GM21381 (cell line): Measurements from ENCODE around the gene PISD.
"Not testable (repeated sequence)": the region's sequence is repeated elsewhere in the genome, so short reads cannot be mapped to it uniquely, and the experiment has no call there.

Experiments used
- ATAC-seq: cut with Tn5 transposase; IDR thresholded peaks from one replicate; pipeline ENCODE4 v1.9.1; 2021; ENCODE audit warnings: mild to moderate bottlenecking, moderate library complexity; ENCODE audit not compliant: unreplicated experiment

Gene PISD

DNA sequence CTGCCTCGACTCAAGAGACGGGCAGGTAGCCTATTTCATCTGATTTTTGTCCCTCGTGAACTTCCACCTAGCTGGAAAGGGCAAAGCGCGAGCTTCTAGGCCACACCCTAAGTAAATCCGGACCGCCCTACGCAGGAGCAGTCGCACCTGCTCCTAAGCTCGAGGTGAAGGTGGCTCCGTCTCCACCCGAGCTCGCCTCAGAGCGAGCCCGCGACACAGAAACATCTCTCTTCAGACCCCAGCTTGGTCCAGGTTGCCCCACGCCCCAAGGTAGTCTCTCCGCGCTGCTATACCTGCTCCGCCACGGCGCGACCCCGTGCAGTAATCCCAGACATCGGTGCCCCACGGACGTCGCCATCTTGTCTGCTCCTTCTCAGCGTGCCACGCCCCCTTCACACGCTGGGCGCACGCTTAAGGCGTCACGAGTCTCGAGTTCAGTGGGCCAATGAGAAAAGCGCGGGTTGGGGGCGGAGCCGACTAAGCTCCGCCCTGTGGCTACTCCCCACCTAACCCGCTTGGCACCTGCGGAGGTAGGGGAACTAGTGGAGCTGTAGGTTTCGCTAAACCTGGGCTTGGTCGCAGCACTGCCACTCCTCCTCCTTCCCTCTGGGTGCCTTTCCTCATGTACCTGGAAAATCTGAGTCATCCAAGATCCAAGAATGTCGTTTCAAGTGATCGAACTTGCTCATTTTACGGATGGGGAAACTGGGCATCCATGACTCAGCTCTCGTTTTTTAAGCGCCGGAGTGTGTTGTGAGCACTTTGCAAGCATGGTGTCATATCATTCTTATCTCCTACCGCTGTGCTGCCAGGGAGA is at the start of gene PISD:
PISD (minus strand) TSS at position 365 of the 817 bp plus-strand sequence; CDS start at position 358, 7 bp downstream.
- ATAC-seq = peak; percentile 80

DNA sequence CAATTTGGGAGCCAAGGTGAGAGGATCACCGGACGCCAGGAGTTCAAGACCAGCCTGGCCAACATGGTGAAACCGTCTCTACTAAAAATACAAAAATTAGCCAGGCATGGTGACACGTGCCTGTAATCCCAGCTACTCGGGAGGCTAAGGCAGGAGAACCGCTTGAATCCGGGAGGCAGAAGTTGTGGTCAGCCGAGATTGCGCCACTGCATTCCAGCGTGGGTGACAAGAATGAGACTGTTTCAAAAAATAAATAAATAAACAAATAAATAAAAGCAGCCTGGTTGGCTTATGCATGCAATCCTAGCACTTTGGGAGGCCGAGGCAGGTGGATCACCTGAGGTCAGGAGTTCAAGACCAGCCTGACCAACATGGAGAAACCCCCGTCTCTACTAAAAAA is 49.2 kb upstream of the PISD start:
- not testable (repeated sequence) for ATAC-seq

DNA sequence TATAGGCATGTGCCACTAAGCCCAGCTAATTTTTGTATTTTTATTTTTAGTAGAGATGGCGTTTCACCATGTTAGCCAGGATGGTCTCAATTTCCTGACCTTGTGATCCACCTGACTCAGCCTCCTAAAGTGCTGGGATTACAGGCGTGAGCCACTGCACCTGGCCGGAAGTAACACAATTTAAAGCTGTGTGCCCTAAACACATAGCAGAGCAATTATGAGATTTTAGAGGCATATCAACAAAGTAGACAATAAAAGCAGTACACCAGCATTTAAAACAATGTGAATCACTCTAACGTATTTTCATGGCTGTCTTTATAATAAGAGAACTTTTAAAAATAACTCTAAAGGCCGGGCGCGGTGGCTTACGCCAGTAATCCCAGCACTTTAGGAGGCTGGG is 45.5 kb upstream of the PISD start:
- ATAC-seq = no peak

DNA sequence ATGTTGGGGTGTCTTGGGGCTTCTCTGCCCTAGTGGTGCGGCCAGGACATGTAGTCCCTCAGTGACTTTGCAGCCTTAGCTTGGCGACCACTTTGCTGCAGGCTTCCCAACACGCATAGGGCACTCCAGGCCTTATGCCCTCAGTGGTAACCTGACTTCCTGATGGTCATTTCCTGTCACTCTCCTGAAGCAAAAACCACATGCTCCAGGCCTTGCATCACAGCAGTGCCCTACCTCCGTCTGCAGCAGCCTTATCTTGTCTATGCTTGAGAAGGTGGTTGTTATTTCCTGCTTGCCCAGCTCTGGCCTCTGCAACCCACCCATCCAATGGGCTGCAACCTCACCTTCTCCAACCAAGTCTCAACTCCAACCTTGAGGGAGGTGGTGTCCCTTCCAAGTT is 33.4 kb upstream of the PISD start:
- no peak for ATAC-seq

DNA sequence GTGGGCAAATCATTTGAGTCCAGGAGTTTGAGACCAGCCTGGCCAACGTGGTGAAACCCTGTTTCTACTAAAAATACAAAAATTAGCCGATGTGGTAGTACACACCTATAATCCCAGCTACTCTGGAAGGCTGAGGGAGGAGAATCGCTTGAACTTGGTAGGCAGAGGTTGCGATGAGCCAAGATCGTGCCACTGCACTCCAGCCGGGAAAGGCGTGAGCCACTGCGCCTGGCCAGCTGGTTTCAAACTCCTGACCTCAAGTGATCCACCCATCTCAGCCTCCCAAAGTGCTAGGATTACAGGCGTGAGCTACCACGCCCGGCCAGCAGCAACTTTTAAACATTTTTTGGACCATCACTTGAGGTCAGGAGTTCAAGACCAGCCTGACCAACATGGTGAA is 32.0 kb upstream of the PISD start:
- not testable (repeated sequence) for ATAC-seq

DNA sequence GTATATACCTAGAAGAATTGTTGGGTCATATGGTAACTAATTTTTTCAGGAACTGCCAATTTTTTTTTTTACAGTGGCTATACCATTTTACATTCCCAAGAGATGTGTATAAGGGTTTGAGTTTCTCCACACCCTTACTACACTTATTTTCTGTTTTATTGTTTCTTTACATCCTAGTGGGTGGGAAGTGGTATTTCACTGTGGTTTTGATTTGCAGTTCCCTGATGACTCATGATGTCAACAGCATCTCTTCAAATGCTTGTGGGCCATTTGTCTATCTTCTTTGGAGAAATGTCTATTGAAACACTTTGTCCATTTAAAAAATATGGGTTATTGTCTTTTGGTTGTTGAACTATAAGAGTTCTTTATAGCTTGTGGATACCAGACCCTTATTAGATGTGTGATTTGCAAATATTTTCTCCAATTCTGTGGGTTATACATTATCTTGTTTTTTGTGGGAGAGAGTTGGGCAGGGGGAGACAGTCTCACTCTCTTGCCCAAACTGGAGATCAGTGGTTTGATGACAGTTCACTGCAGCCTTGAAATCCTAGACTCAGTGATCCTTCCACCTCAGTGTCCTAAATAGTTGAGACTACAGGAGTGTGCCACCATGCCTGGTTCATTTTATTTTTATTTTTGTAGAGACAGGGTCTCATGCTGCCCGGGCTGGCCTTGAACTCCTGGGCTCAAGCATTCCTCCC is 30.3 kb upstream of the PISD start:
- no peak for ATAC-seq

DNA sequence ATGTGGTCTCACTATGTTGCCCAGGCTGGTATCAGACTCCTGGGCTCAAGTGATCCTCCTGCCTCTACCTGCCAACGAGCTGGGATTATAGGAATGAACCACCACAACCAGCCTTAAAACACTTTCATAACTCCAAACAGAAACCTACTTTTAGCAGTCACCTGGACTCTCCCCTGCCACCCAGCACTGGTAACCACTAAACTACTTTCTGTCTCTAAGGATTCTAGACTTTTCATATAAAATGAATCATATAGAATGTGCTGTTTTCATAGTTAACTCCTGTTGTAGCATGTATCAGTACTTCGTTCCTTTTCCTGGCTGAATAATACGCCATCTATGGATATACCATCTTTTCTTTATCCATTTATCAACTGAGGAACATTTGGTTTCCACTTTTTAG is 29.4 kb upstream of the PISD start:
- ATAC-seq = no peak

DNA sequence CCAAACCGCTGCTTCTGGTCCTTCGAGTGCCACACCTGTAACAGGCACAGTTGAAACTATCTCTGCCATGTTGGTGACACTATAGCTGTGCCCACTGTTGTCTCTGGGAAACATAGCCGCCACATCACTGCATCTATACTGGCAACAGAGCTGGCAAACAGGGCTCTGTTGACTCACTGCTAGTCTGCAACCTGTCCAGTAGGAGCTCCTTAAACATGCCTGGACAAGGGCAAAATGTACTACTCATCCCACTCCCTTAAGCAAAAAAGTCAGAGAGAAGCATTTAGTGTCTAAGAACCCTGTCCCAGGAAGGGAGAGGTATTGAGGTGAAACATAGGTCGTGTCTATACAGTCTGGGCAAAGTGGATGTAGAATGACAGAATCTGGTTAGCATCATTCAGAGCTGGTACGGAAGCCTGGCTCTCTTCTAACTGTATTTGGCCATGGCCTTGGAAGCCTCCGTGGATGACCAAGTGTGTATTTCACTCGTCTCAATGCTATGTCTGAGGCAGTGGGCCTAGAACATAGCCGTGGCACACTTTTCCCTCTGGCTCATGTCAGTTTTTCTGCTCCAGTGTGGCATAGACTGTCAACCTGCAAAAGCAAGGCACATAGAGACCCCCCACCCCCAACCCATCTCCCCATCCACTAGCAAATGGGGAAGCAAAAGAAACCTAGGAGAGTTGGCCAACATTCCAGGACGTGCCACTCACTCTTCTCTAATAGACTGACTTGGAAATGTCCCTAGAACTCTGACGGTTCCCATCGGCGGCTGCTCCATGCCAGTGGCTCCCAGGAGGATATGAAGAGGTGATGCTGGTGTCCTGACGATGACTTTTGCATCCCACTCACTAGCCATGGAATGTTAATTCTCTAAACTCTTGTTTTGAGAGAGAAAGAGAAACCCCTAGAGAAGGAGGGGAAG is 21.4 kb upstream of the PISD start:
- no peak for ATAC-seq

DNA sequence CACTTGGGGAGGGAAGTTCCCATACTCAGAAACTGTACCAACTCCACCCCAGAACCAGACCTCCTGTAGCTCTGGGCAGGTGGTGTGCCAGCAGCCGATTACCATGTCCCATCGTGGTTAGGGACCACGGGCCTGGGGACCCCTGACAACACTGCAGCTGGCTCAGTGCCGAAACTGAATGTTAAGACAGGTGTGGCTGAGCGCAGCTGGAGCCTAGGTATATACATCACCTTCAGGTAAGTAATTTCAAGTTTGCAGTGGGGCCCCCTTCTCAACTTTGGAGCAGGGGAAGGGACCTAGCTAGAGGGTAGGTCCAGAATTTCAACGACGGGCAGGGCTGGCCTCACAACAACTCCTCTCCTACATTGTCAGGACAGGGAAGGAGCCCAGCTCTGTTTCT is 20.7 kb upstream of the PISD start:
- no peak for ATAC-seq

DNA sequence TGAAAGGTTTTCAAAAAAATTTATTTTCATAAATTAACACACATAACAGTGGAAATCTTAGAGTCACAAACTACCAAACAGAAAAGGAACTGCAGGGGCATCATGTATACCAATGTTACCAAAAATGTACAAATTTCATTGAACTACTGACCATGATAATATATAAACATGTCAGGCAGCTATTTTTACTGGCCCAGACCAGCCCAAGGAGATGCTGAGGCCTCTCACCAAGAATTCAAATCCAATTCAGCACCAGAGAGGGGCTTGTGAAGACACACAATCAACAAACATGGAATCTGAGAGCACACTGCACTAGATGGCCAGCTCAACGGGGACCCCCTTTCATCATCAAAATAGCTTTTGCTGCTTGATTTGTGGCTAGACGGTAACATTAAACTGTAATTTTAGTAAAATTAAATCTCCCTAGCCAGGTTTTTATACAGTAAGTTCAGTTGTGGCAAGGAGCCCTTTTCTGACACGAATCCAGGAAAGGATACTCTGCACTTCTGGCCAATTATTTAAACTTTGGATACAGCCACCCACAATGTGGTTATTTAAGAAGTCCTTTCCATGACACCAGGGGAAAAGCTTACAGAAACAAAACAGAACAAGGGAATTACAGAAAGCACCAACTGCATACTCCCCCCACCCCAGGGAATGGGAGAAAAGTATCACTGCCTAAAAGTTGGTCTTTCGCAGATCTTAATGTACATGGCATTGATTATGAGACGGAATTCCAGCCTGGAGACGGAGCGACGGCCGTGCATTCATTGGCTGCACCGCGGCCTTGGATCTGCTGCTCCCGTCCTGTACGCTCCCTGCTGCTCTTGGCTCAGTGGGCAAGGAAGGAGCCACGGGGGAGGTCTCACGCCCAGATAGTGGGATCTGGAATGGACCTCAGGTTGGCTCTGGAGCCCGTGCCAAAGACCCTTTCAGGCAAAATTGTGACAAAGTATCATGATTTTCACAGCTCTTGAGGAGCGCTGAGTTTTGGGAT is 19.6 kb upstream of the PISD start:
- no peak for ATAC-seq

DNA sequence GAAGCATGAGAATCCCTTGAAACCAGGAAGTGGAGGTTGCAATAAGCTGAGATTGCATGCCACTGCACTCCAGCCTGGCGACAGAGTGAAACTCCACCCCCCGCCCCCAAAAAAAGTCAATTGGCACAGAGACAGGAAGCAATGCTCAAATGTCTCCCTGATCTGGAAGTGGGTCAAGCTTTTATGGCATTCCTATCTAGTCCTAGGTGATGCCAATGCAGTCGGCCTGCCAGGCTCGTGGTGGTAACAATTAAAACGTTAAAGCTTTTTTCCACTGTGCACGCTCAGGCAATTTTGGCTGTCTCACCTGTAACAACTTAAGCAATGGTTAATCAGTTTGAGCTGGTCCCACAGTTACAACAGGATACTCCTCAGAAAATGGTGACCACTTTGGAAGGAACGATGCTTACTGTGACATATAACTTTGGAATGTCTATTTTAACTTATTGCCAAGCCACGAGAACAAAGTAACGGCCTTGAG is 18.9 kb upstream of the PISD start:
- no peak for ATAC-seq

DNA sequence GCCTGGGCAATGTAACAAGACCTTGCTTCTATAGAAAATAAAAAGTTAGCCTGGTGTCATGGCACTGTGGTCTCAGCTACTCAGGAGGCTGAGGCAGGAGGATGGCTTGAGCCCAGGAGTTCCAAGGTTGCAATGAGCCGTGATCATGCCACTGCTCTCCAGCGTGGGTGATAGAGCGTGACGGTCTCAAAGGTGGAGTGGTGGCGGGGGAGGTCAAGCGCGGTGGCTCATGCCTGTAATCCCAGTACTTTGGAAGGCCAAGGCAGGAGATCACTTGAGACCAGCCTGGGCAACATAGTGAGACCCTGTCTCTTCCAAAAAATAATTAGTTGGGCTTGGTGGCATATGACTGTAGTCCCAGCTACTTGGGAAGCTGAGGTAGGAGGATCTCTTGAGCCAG is 16.7 kb upstream of the PISD start:
- ATAC-seq = no peak

DNA sequence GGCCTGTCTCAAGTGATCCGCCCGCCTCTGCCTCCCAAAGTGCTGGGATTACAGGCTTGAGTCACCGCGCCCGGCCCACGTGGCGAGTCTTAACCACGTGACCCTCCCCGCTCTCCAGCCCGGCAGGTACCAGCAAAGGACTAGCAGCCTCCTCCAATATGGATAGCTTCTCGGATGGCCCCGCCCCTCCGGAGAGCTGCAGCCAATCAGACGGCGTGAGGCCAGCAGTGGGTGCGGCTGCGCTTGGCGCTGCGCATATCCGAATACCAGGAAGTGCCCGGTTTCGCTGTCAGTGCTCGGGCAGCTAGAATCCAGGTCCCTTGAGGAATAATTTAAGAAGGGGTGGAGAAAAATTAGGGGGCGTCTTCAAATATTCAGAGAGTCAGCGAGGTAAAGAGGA is 14.7 kb upstream of the PISD start:
- ATAC-seq = peak; percentile 97

DNA sequence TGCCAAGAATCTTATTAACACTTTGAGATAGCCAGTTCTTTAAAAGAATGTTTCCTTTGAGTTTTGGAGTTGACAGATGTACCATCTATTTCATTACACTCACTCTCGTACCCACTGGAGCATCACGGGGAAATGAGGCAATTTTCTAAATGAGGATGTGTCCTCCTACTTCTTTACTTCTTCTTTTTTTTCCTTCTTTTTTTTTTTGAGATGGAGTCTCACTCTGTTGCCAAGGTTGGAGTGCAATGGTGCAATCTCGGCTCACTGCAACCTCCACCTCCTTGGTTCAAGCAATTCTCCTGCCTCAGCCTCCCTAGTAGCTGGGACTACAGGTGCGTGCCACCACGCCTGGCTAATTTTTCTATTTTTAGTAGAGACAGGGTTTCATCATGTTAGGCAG is 12.2 kb upstream of the PISD start:
- not testable (repeated sequence) for ATAC-seq

DNA sequence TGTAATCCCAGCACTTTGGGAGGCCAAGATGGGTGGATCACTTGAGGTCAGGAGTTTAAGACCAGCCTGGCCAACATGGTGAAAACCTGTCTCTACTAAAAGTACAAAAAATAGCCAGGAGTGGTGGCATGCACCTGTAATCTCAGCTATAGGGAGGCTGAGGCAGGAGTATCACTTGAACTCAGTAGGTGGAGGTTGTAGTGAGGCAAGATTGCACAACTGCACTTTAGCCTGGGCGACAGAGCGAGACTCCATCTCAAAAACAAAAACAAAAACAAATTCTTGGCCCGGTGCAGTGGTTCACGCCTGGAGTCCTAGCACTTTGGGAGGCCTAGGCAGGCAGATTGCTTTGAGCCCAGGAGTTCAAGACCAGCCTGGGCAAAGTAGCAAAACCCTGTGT is 6.8 kb upstream of the PISD start:
- not testable (repeated sequence) for ATAC-seq

DNA sequence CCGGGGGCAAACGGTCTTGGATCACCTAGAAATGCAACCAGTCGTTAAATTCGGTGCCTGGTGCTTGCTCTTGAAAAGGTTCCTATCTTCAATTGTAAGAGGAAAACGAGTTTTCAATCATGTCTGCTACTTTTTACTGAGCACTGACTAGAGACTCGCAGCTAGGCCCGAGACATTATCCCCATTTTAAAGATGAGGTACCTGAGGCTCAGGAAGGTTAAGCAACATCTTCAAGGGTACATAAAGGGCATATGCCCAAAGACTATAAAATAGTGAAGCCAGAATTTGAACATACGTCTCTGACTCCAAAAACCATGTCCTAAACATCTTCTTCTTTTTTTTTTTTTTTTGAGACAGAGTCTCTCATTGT is 638 bp upstream of the PISD start:
- ATAC-seq = no peak

DNA sequence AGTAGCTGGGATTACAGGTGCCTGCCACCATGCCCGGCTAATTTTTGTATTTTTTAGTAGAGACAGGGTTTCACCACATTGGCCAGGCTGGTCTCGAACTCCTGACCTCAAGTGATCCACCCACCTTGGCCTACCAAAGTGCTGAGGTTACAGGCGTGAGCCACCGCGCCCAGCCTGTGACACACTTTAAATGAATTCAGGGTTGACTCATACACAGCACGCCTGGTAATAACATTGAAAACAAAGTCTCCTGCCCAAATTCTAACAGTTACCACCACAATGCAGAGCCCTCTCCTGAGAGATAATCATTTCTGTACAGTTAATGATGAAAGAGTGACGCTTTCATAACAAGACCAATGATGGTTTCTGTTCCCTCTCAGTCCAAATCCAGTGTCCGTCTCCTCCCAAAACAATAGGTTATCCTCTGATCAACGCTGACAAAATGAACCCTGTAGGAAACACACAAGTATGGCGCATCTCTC is 1.1 kb downstream of the PISD start:
- ATAC-seq = not testable (repeated sequence)

DNA sequence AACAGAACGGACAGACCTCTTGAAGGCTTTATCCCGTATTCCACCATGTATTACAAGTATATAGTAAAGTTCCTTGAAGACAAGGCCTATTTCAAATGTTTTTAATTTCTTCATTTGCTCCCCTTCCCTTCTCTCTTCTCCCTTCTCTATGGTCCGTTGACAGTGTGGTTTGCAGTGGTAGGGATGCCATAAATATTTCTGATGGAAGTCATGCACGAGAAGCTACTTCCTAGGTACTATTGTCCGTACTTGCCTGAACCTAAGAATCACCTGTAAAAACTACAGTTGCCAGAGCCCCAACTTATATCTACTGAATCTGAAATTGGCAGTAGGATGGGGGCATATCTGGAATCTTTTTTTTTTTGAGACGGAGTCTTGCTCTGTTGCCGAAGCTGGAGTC is 2.8 kb downstream of the PISD start:
- no peak for ATAC-seq

DNA sequence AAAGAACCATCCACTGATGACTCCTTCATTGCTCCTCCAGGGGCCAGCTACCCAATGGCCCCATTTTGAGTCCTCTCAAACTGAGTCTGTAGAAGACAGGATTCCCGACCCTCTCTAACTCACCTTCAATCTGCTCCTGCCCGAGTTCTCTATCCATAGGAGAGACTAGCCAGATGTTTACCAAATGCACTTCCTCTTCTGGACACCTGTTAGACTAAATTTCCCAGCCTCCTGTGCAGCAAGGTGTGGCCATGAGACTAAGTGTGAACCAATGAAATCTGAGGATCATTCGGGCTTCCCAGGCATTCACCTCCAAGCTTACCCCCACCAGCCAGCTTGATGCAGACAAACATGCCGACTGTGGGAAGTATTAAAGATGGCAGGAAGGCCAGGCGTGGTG is 7.6 kb downstream of the PISD start:
- no peak for ATAC-seq

DNA sequence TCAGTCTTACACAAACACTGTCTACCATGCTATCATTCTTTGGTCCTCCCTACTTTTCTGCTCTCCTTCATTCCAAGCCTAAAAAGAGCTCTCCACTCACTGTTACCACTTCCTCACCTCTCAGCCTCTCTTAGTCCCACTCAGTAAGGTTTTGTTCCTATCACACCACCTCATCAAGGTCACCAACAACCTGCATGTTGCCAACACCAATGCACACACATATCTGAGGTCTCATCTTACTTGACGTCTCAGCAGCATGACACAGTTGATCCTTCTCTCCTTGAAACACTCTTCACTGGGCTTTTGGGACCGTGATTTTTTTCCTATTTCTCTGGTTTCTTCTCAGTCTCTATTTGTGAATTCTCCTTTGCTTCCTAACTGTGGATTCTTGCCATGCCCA is 8.1 kb downstream of the PISD start:
- ATAC-seq = no peak
